Activated CD4-positive, alpha-beta T cell treated with anti-CD3 and anti-CD28 coated beads, Interleukin-2, amount 10 ng/mL, durations not matched to agents 7 days and 5 days (primary cell): ENCODE data around the gene BPIFB6. TPM values are rescaled to one million over a fixed set of nuclear protein-coding genes. Genes with fewer than 3 reads are reported as not detected.

Experiments used
- CTCF ChIA-PET: fragments of 350-600 bp; sonication (Branson Sonifier 250); formaldehyde crosslinking; loops from one replicate; lab custom pipeline; 2021; ENCODE audit warnings: antibody characterized with exemption; lab: Charles Lee
- POLR2A ChIA-PET: fragments of 350-600 bp; sonication (Branson Sonifier 250); formaldehyde crosslinking; loops from one replicate; lab custom pipeline; 2021; ENCODE audit warnings: antibody characterized with exemption; lab: Charles Lee
- DNase-seq: peaks from one replicate; pipeline ENCODE4 v3.0.0-alpha.2; 2020
- H3K27ac Mint-ChIP-seq: one replicate; pipeline ENCODE4 v1.8.0; 2021; ENCODE audit warnings: mild to moderate bottlenecking, moderate library complexity, mixed read lengths
- H3K27me3 Mint-ChIP-seq: one replicate; pipeline ENCODE4 v1.8.0; 2021; ENCODE audit warnings: mixed read lengths
- H3K36me3 Mint-ChIP-seq: one replicate; pipeline ENCODE4 v1.8.0; 2021; ENCODE audit warnings: low read depth, mixed read lengths
- H3K4me1 Mint-ChIP-seq: one replicate; pipeline ENCODE4 v1.8.0; 2021; ENCODE audit warnings: mixed read lengths
- H3K4me3 Mint-ChIP-seq: one replicate; pipeline ENCODE4 v1.8.0; 2021; ENCODE audit warnings: mild to moderate bottlenecking, moderate library complexity, mixed read lengths
- H3K9me3 Mint-ChIP-seq: one replicate; pipeline ENCODE4 v1.8.0; 2021; ENCODE audit warnings: mixed read lengths
- total RNA-seq, 2 experiments: library from RNA; stranded (reverse); gene quantifications; one replicate each; pipeline ENCODE4 v1.2.3, GENCODE V29; 2021

BPIFB6 gene
- total RNA-seq, 2 experiments from 2014 or later = not detected

GRCh38 chr20:33068251-33068939 is 36.9 kb downstream of the BPIFB6 start:
- CTCF ChIA-PET = interaction anchor here (1.0 kb wide), 1 partner anchor 10 kb away, joined by 3 read pairs; no protein-coding TSS in a partner anchor
- Mint-ChIP-seq H3K4me3 (no peak overlapping the region), H3K27ac (no peak overlapping the region), H3K4me1 (no peaks in the 10 kb centered on the region), H3K9me3 (no peaks in the 10 kb centered on the region), H3K27me3 (no peaks in the 10 kb centered on the region), H3K36me3 (no peaks in the 10 kb centered on the region)
- POLR2A ChIA-PET = no interaction called here
- no peak for DNase-seq

- Mint-ChIP-seq H3K36me3 (no peaks in the 10 kb centered on the region), H3K4me1 (no peaks in the 10 kb centered on the region), H3K27me3 (no peaks in the 10 kb centered on the region), H3K4me3 (no peak overlapping the region), H3K27ac (no peak overlapping the region), H3K9me3 (no peaks in the 10 kb centered on the region)
- ChIA-PET POLR2A (no interaction called here), CTCF (interaction anchor here (0.5 to 0.6 kb wide), 2 partner anchors 110 to 140 kb away, joined by 3 to 5 read pairs; no protein-coding TSS in a partner anchor)
- no peak for DNase-seq
These were observed 38.2 kb downstream of the BPIFB6 start for GRCh38 chr20:33069673-33070072.

- CTCF ChIA-PET = interaction anchor here (0.5 to 2.4 kb wide), 2 partner anchors 12 to 109 kb away, joined by 5 to 7 read pairs; no protein-coding TSS in a partner anchor
- POLR2A ChIA-PET = no interaction called here
- Mint-ChIP-seq H3K27me3 (no peaks in the 10 kb centered on the region), H3K27ac (no peak overlapping the region), H3K9me3 (no peaks in the 10 kb centered on the region), H3K36me3 (no peaks in the 10 kb centered on the region), H3K4me1 (no peaks in the 10 kb centered on the region), H3K4me3 (no peak overlapping the region)
- DNase-seq = no peak
These were observed 38.9 kb downstream of the BPIFB6 start for GRCh38 chr20:33070111-33071053.

- ChIA-PET CTCF (interaction anchor here (2.4 kb wide), 1 partner anchor 12 kb away, joined by 7 read pairs; no protein-coding TSS in a partner anchor), POLR2A (no interaction called here)
- Mint-ChIP-seq H3K36me3 (no peaks in the 10 kb centered on the region), H3K4me3 (no peak overlapping the region), H3K27ac (no peak overlapping the region), H3K4me1 (no peaks in the 10 kb centered on the region), H3K9me3 (no peaks in the 10 kb centered on the region), H3K27me3 (no peaks in the 10 kb centered on the region)
- no peak for DNase-seq
These were observed 39.8 kb downstream of the BPIFB6 start for GRCh38 chr20:33071198-33071597.

GRCh38 chr20:33072362-33072761 is 40.9 kb downstream of the BPIFB6 start:
- ChIA-PET CTCF (interaction anchor here (0.6 to 2.4 kb wide), 3 partner anchors 13 to 726 kb away, joined by 3 to 7 read pairs (median 6); no protein-coding TSS in a partner anchor), POLR2A (no interaction called here)
- H3K36me3 Mint-ChIP-seq = no peaks in the 10 kb centered on the region
- no peaks in the 10 kb centered on the region for H3K4me1 Mint-ChIP-seq
- H3K27ac Mint-ChIP-seq = no peak overlapping the region
- H3K27me3 Mint-ChIP-seq = no peaks in the 10 kb centered on the region
- no peak overlapping the region for H3K4me3 Mint-ChIP-seq
- no peaks in the 10 kb centered on the region for H3K9me3 Mint-ChIP-seq
- DNase-seq = no peak

GRCh38 chr20:33072813-33073212 is 41.4 kb downstream of the BPIFB6 start:
- H3K9me3 Mint-ChIP-seq = no peaks in the 10 kb centered on the region
- POLR2A ChIA-PET = no interaction called here
- H3K27ac Mint-ChIP-seq = no peak overlapping the region
- CTCF ChIA-PET = interaction anchor here (0.6 to 2.4 kb wide), 3 partner anchors 14 to 726 kb away, joined by 3 to 7 read pairs (median 6); no protein-coding TSS in a partner anchor
- H3K4me1 Mint-ChIP-seq = no peaks in the 10 kb centered on the region
- no peak overlapping the region for H3K4me3 Mint-ChIP-seq
- no peaks in the 10 kb centered on the region for H3K27me3 Mint-ChIP-seq
- H3K36me3 Mint-ChIP-seq = no peaks in the 10 kb centered on the region
- DNase-seq = no peak

GRCh38 chr20:33074675-33075074 is 43.2 kb downstream of the BPIFB6 start:
- no peaks in the 10 kb centered on the region for H3K9me3 Mint-ChIP-seq
- H3K4me3 Mint-ChIP-seq = no peak overlapping the region
- H3K27ac Mint-ChIP-seq = no peak overlapping the region
- POLR2A ChIA-PET = no interaction called here
- no peaks in the 10 kb centered on the region for H3K36me3 Mint-ChIP-seq
- CTCF ChIA-PET = interaction anchor here (1.4 to 1.5 kb wide), 3 partner anchors 8 to 173 kb away, joined by 3 to 5 read pairs (median 4); no protein-coding TSS in a partner anchor
- H3K4me1 Mint-ChIP-seq = no peaks in the 10 kb centered on the region
- DNase-seq = no peak
- H3K27me3 Mint-ChIP-seq = no peaks in the 10 kb centered on the region

GRCh38 chr20:33075281-33075680 is 43.8 kb downstream of the BPIFB6 start:
- Mint-ChIP-seq H3K36me3 (no peaks in the 10 kb centered on the region), H3K4me3 (no peak overlapping the region), H3K27ac (no peak overlapping the region), H3K27me3 (no peaks in the 10 kb centered on the region), H3K4me1 (no peaks in the 10 kb centered on the region), H3K9me3 (no peaks in the 10 kb centered on the region)
- POLR2A ChIA-PET = no interaction called here
- CTCF ChIA-PET = interaction anchor here (1.4 to 1.5 kb wide), 3 partner anchors 9 to 174 kb away, joined by 4 to 5 read pairs (median 4); no protein-coding TSS in a partner anchor
- no peak for DNase-seq

- Mint-ChIP-seq H3K27ac (no peak overlapping the region), H3K4me3 (no peak overlapping the region), H3K27me3 (no peaks in the 10 kb centered on the region), H3K9me3 (no peaks in the 10 kb centered on the region), H3K4me1 (no peaks in the 10 kb centered on the region), H3K36me3 (no peaks in the 10 kb centered on the region)
- ChIA-PET CTCF (interaction anchor here (1.5 kb wide), 1 partner anchor 67 kb away, joined by 4 read pairs; no protein-coding TSS in a partner anchor), POLR2A (no interaction called here)
- DNase-seq = peak; percentile 20
These were observed 45.4 kb downstream of the BPIFB6 start for GRCh38 chr20:33076662-33077372.

GRCh38 chr20:33079259-33079658 is 47.8 kb downstream of the BPIFB6 start, which contains the start of gene BPIFB4:
Gene BPIFB4 (plus strand): TSS chr20:33079643. CDS start chr20:33081527, 1,884 bp downstream.
- H3K27ac Mint-ChIP-seq = no peak within 1 kb of the TSS
- H3K4me1 Mint-ChIP-seq = no peaks in the 10 kb centered on the region
- DNase-seq = no peak
- H3K4me3 Mint-ChIP-seq = no peak within 1 kb of the TSS
- H3K27me3 Mint-ChIP-seq = no peaks in the 10 kb centered on the region
- H3K36me3 Mint-ChIP-seq = no peaks in the 10 kb centered on the region
- H3K9me3 Mint-ChIP-seq = no peaks in the 10 kb centered on the region
- CTCF ChIA-PET = interaction anchor here (0.9 kb wide), 1 partner anchor 177 kb away, joined by 3 read pairs; no protein-coding TSS in a partner anchor
- POLR2A ChIA-PET = no interaction called here

- no peak for DNase-seq
- H3K4me3 Mint-ChIP-seq = no peak overlapping the region
- ChIA-PET CTCF (no interaction called here), POLR2A (no interaction called here)
- no peaks in the 10 kb centered on the region for H3K4me1 Mint-ChIP-seq
- no peaks in the 10 kb centered on the region for H3K9me3 Mint-ChIP-seq
- H3K27me3 Mint-ChIP-seq = no peaks in the 10 kb centered on the region
- no peaks in the 10 kb centered on the region for H3K36me3 Mint-ChIP-seq
- no peak overlapping the region for H3K27ac Mint-ChIP-seq
These were observed 50.1 kb downstream of the BPIFB6 start for GRCh38 chr20:33081411-33082154.
